ENCODE data around the gene CHN2. TPM values are rescaled to one million over a fixed set of nuclear protein-coding genes. Genes with fewer than 3 reads are reported as not detected.
A peak's percentile ranks its signal among the peaks of the same experiment; 100 is the strongest.

CHN2 gene
- polyA plus RNA-seq, 1 donor, result 33.6 TPM

DNA sequence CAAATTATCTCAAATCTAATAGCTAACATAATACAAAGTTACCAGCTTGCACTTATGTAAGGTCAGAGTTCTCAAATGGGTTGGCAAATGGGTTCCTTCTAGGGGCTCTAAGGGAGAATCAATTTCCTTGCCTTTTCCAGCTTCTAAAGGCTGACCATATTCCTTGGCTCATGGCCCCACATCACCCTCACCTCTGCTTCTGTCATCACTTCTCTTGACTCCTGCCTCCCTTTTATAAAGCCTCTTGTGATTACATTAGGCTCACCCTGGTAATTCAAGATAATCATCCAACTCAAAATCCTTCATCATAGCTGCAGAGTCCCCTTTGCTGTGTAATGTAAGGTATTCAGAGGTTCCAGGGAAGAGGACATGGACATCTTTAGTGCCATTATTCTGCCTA lies 42.1 kb downstream of the CHN2 start:
- H3K4me3 ChIP-seq (ENCODE audit: low read length), result no peak overlapping the region
- no peak overlapping the region for H3K27ac ChIP-seq (ENCODE audit: low read length)
- no peaks in the 10 kb centered on the region for H3K36me3 ChIP-seq (ENCODE audit: control insufficient read depth, insufficient read depth, low read length)
- H3K9me3 ChIP-seq (ENCODE audit: control insufficient read depth, low read depth, low read length), result peaks cover 2% of the 10 kb centered on the region
- H3K4me1 ChIP-seq (ENCODE audit: control insufficient read depth, insufficient read depth, low read length), result no peaks in the 10 kb centered on the region
- no peak for DNase-seq
- no peaks in the 10 kb centered on the region for H3K27me3 ChIP-seq (ENCODE audit: control insufficient read depth, insufficient read depth, low read length)

DNA sequence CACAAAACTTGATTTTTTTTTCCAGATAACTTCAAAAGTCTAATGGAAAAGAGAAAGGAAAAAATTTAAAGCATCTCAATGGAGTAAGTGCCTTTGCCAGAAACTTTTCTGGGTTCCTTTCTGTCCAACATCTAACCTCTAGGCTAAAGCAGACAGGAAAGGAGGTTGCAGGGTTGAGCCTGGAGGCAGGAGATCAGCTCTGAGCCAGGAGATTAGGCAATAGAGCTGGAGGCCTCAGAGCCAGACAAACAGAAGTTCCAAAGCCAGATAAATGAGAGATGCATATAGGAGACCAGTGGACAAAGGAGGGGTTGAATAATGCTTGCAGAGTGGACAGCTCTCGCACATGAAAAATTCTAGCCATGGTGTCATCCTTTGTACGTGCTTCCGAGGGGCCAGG lies 42.9 kb downstream of the CHN2 start:
- Histone ChIP-seq H3K27ac (ENCODE audit: low read length) (no peak overlapping the region), H3K27me3 (ENCODE audit: control insufficient read depth, insufficient read depth, low read length) (no peaks in the 10 kb centered on the region), H3K36me3 (ENCODE audit: control insufficient read depth, insufficient read depth, low read length) (no peaks in the 10 kb centered on the region), H3K9me3 (ENCODE audit: control insufficient read depth, low read depth, low read length) (peaks cover 2% of the 10 kb centered on the region), H3K4me3 (ENCODE audit: low read length) (no peak overlapping the region), H3K4me1 (ENCODE audit: control insufficient read depth, insufficient read depth, low read length) (no peaks in the 10 kb centered on the region)
- no CpG with 5 or more reads among the region's 3 CpGs for WGBS (ENCODE audit: insufficient coverage, low lambda C conversion rate)
- DNase-seq, result no peak

GRCh38 chr7:29239638-29240037 lies 45.1 kb downstream of the CHN2 start:
- no peaks in the 10 kb centered on the region for H3K27me3 ChIP-seq (ENCODE audit: control insufficient read depth, insufficient read depth, low read length)
- no peak overlapping the region for H3K27ac ChIP-seq (ENCODE audit: low read length)
- H3K4me1 ChIP-seq (ENCODE audit: control insufficient read depth, insufficient read depth, low read length), result no peaks in the 10 kb centered on the region
- no peaks in the 10 kb centered on the region for H3K36me3 ChIP-seq (ENCODE audit: control insufficient read depth, insufficient read depth, low read length)
- peaks cover 2% of the 10 kb centered on the region for H3K9me3 ChIP-seq (ENCODE audit: control insufficient read depth, low read depth, low read length)
- no peak overlapping the region for H3K4me3 ChIP-seq (ENCODE audit: low read length)
- WGBS (ENCODE audit: insufficient coverage, low lambda C conversion rate), result no CpG with 5 or more reads among the region's 1 CpG
- no peak for DNase-seq

DNA sequence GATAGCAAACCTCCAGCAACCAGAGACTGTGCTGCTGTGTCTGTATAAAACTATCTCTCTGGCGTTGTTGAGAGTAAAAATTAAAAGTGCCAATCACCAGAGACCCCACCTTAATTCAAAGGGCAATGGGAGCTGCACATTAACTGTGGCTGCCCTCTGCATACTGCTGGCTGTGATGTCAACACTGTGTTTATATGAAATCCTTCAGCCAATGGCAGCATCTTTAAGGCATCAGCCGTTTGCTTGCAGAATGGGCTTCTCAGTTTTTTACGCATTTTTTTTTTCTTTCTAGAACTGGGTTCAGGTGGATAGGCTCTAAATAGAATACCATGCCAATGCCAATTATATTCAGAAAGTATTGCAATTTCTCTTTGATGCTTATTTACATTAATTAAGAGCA lies 47.7 kb downstream of the CHN2 start:
- Histone ChIP-seq H3K27me3 (ENCODE audit: control insufficient read depth, insufficient read depth, low read length) (no peaks in the 10 kb centered on the region), H3K9me3 (ENCODE audit: control insufficient read depth, low read depth, low read length) (peaks cover 2% of the 10 kb centered on the region), H3K4me3 (ENCODE audit: low read length) (no peak overlapping the region), H3K36me3 (ENCODE audit: control insufficient read depth, insufficient read depth, low read length) (no peaks in the 10 kb centered on the region), H3K27ac (ENCODE audit: low read length) (no peak overlapping the region), H3K4me1 (ENCODE audit: control insufficient read depth, insufficient read depth, low read length) (no peaks in the 10 kb centered on the region)
- no peak for DNase-seq
- WGBS (ENCODE audit: insufficient coverage, low lambda C conversion rate), result no CpG with 5 or more reads among the region's 3 CpGs

DNA sequence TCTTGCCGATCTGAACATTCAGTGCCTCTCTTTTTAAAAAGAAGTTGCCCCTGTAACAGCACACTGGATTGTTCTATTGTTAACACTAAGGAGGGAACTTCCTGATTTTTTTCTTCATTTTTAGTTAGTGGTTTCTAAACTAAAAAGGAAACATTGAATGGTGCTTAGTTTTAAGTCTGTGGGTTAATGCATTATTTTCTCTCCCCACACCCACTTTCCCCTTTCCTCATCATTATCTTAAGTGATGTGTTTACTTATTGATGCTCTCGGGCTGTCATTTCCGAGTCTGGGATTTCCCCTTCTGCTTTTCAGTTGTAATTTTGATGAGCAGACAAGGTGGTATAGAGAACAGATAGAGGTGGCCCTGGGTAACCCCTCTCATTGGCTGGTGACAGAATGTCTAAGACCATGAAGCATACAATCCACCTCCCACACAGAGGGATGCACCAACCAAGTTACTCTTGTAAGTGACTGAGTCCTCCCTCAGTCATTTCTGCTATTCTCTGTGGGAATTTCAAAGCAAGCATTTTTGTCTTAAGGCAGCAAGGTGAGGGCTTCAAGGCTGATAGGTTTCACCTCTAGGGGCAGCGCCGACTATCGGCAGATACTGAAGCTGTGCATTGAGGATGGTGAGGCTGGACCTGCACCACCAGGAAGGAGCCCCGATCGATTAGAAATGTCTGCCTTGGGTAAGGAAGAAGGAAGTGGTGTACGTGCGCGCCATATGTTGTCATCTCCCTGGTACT lies 49.5 kb downstream of the CHN2 start:
- no peak overlapping the region for H3K4me3 ChIP-seq (ENCODE audit: low read length)
- no peak overlapping the region for H3K27ac ChIP-seq (ENCODE audit: low read length)
- WGBS (ENCODE audit: insufficient coverage, low lambda C conversion rate), result no CpG with 5 or more reads among the region's 11 CpGs
- H3K9me3 ChIP-seq (ENCODE audit: control insufficient read depth, low read depth, low read length), result peaks cover 2% of the 10 kb centered on the region
- peaks cover 5% of the 10 kb centered on the region for H3K4me1 ChIP-seq (ENCODE audit: control insufficient read depth, insufficient read depth, low read length)
- no peak for DNase-seq
- no peaks in the 10 kb centered on the region for H3K27me3 ChIP-seq (ENCODE audit: control insufficient read depth, insufficient read depth, low read length)
- H3K36me3 ChIP-seq (ENCODE audit: control insufficient read depth, insufficient read depth, low read length), result peaks cover 2% of the 10 kb centered on the region

DNA sequence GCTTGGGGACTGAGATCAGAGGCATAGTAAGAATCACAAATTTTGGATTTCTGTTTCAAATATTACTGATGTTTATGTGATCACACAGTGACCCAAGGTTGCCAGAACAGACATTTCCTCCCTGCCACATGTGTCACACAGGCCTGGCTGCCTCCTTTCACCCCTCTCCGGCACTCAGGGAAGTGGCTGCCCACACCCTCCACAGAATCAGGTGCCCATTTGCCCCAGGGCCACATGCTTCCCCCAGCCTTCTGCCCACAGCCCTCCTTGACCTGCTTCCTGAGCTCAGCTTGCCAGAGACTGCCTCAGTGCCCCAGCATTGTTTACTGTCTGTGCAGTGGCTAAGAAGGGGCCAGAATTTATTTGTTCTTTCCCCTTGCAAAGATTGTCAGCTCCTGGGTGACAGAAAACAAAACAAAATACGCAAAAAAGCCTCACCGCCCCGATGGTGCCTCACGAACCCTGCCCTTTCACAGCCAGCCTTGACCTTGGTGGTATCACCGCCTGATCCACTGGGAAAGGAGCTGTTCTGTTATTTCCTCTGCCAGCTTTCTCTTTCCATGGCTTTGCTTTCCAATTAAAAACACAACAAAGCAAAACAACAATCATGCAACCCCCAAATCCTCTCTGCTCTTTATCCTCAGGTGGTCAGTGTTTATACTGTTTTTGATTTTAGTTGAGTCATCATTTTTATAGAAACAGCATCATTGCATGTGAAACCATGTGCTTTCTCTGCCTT lies 52.8 kb downstream of the CHN2 start:
- no peak overlapping the region for H3K4me3 ChIP-seq (ENCODE audit: low read length)
- no peak overlapping the region for H3K27ac ChIP-seq (ENCODE audit: low read length)
- peaks cover 8% of the 10 kb centered on the region for H3K4me1 ChIP-seq (ENCODE audit: control insufficient read depth, insufficient read depth, low read length)
- DNase-seq, result no peak
- no peaks in the 10 kb centered on the region for H3K27me3 ChIP-seq (ENCODE audit: control insufficient read depth, insufficient read depth, low read length)
- WGBS (ENCODE audit: insufficient coverage, low lambda C conversion rate), result 53% methylated on average over 4 of the region's 6 CpGs
- H3K9me3 ChIP-seq (ENCODE audit: control insufficient read depth, low read depth, low read length), result no peaks in the 10 kb centered on the region
- peaks cover 2% of the 10 kb centered on the region for H3K36me3 ChIP-seq (ENCODE audit: control insufficient read depth, insufficient read depth, low read length)

GRCh38 chr7:29247963-29248236 lies 53.3 kb downstream of the CHN2 start:
- DNase-seq, result no peak
- Histone ChIP-seq H3K27ac (ENCODE audit: low read length) (no peak overlapping the region), H3K9me3 (ENCODE audit: control insufficient read depth, low read depth, low read length) (no peaks in the 10 kb centered on the region), H3K4me1 (ENCODE audit: control insufficient read depth, insufficient read depth, low read length) (peaks cover 8% of the 10 kb centered on the region), H3K36me3 (ENCODE audit: control insufficient read depth, insufficient read depth, low read length) (peaks cover 2% of the 10 kb centered on the region), H3K4me3 (ENCODE audit: low read length) (no peak overlapping the region), H3K27me3 (ENCODE audit: control insufficient read depth, insufficient read depth, low read length) (no peaks in the 10 kb centered on the region)
- WGBS (ENCODE audit: insufficient coverage, low lambda C conversion rate), result no CpG with 5 or more reads among the region's 3 CpGs

GRCh38 chr7:29248713-29249382 lies 54.3 kb downstream of the CHN2 start:
- Histone ChIP-seq H3K36me3 (ENCODE audit: control insufficient read depth, insufficient read depth, low read length) (peaks cover 2% of the 10 kb centered on the region), H3K27me3 (ENCODE audit: control insufficient read depth, insufficient read depth, low read length) (no peaks in the 10 kb centered on the region), H3K4me3 (ENCODE audit: low read length) (no peak overlapping the region), H3K9me3 (ENCODE audit: control insufficient read depth, low read depth, low read length) (no peaks in the 10 kb centered on the region), H3K27ac (ENCODE audit: low read length) (peak overlapping the region; percentile 60), H3K4me1 (ENCODE audit: control insufficient read depth, insufficient read depth, low read length) (peaks cover 8% of the 10 kb centered on the region)
- no CpG with 5 or more reads among the region's 8 CpGs for WGBS (ENCODE audit: insufficient coverage, low lambda C conversion rate)
- peak; percentile 77 to 87 for DNase-seq

GRCh38 chr7:29249383-29249750 lies 54.8 kb downstream of the CHN2 start:
- peaks cover 2% of the 10 kb centered on the region for H3K36me3 ChIP-seq (ENCODE audit: control insufficient read depth, insufficient read depth, low read length)
- H3K27me3 ChIP-seq (ENCODE audit: control insufficient read depth, insufficient read depth, low read length), result no peaks in the 10 kb centered on the region
- H3K4me3 ChIP-seq (ENCODE audit: low read length), result no peak overlapping the region
- H3K9me3 ChIP-seq (ENCODE audit: control insufficient read depth, low read depth, low read length), result no peaks in the 10 kb centered on the region
- WGBS (ENCODE audit: insufficient coverage, low lambda C conversion rate), result 100% methylated on average over 2 of the region's 7 CpGs
- H3K27ac ChIP-seq (ENCODE audit: low read length), result peak overlapping the region; percentile 60
- no peak for DNase-seq
- H3K4me1 ChIP-seq (ENCODE audit: control insufficient read depth, insufficient read depth, low read length), result peaks cover 8% of the 10 kb centered on the region

DNA sequence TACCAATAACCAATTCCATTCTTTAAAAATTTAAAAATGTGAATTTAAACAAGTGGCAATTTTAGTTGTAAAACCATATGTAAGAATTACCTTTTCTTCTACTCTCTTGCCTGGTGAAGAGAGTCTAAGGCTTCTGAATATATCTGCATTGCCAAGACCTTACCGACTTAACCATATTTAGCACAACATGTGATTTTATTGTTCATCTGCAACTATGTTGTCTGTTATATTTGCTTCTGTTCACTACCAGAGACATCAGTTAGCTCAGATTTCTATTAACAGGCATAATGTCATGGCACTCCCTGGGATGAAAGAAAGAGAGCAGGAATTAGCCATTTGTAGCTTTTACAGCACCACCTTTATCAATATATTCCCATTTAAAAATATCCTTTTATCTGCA lies 55.3 kb downstream of the CHN2 start:
- no peak overlapping the region for H3K4me3 ChIP-seq (ENCODE audit: low read length)
- DNase-seq, result no peak
- peaks cover 13% of the 10 kb centered on the region for H3K4me1 ChIP-seq (ENCODE audit: control insufficient read depth, insufficient read depth, low read length)
- peaks cover 2% of the 10 kb centered on the region for H3K36me3 ChIP-seq (ENCODE audit: control insufficient read depth, insufficient read depth, low read length)
- H3K27me3 ChIP-seq (ENCODE audit: control insufficient read depth, insufficient read depth, low read length), result no peaks in the 10 kb centered on the region
- H3K9me3 ChIP-seq (ENCODE audit: control insufficient read depth, low read depth, low read length), result no peaks in the 10 kb centered on the region
- WGBS (ENCODE audit: insufficient coverage, low lambda C conversion rate), result no CpG with 5 or more reads among the region's 1 CpG
- H3K27ac ChIP-seq (ENCODE audit: low read length), result peak overlapping the region; percentile 60

Data from large intestine (tissue), 3 donors.